Measurements from ENCODE around the gene GPRC5B.

- TF ChIP-seq POLR2A (IDR thresholded peaks at IDR 0.05; ENCODE audit: low read length) (no peak), GATA1 (IDR thresholded peaks at IDR 0.05; ENCODE audit: low read depth, low read length) (no peak)
Observed at GRCh38 chr16:19901164-19901563, 16.5 kb upstream of the GPRC5B start.
